RWPE1 (cell line): ENCODE data around the gene LRSAM1.

ENCODE experiments used
- CTCF ChIA-PET: fragments of 350-600 bp; sonication (Branson Sonifier 250); formaldehyde crosslinking; extraction: SDS; loops from one replicate; lab custom pipeline; 2021; lab: Yijun Ruan, JAX
- POLR2A ChIA-PET: fragments of 400-600 bp; formaldehyde crosslinking; extraction: SDS; loops from one replicate; lab custom pipeline; 2020; ENCODE audit warnings: antibody characterized with exemption; ENCODE audit not compliant: low non-redundant PET; lab: Yijun Ruan, JAX
- DNase-seq: peaks from one replicate; pipeline ENCODE4 v3.0.0; 2012; ENCODE audit warnings: low spot score
- H3K27ac ChIP-seq: fragments of 450-650 bp; 2 replicates; pipeline ENCODE4 v1.5.1; 2017
- TF ChIP-seq, protein P1 (sequence below): fragments of 450-650 bp; conservative IDR thresholded peaks from 2 replicates; pipeline ENCODE4 v1.5.1; 2017; ENCODE audit warnings: low read depth, mild to moderate bottlenecking

Gene LRSAM1

DNA sequence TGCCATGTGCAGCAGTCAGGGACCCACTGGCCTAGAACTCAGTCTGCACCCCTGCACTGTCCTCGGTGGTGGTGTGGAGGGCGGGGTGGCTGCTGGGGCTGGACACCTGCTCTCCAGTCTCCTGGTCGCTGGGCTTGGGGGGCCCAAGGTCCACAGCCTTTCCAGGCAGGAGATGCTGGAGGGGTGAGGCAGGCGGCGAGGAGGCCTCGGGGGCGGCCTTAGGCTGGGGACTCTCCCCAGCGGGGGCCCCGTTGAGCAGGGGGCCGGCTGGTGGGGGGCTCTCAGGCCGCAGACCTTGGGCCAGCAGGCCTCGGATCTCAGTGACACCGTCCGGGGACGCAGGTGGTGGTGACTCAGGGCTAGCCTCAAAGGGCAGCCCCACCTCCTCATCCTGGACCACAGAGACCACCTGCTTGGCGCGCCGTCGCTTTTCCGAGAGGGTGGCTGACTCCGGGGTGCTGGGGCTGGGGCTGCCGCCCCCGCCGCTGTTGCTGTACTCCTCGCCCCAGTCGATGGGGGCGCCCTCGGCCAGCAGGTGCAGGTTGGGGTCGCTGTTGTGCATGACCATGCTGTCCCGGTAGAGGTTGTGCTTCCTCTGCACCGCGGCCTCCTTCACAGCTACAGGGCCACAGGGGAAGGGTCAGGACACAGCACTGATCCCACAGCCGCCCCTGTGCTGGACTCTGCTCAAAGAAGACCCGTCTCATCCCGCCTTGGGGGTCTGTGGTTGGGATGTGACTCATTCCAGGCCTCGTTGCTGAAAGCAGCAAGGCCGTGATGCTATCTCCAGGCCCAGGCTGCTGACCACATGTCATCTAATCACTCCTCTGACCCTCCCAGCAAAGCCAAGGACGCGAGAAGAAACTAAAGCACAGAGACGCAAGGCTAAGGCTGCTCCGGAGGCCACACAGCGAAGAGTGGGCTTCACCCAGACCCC is 55.8 kb downstream of the LRSAM1 start:
- TF ChIP-seq, protein P1, sequence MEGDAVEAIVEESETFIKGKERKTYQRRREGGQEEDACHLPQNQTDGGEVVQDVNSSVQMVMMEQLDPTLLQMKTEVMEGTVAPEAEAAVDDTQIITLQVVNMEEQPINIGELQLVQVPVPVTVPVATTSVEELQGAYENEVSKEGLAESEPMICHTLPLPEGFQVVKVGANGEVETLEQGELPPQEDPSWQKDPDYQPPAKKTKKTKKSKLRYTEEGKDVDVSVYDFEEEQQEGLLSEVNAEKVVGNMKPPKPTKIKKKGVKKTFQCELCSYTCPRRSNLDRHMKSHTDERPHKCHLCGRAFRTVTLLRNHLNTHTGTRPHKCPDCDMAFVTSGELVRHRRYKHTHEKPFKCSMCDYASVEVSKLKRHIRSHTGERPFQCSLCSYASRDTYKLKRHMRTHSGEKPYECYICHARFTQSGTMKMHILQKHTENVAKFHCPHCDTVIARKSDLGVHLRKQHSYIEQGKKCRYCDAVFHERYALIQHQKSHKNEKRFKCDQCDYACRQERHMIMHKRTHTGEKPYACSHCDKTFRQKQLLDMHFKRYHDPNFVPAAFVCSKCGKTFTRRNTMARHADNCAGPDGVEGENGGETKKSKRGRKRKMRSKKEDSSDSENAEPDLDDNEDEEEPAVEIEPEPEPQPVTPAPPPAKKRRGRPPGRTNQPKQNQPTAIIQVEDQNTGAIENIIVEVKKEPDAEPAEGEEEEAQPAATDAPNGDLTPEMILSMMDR, result no peak
- POLR2A ChIA-PET, result no interaction called here
- CTCF ChIA-PET, result interaction anchor here (0.7 to 0.8 kb wide), 3 partner anchors 20 to 79 kb away, joined by 3 to 5 read pairs (median 3); no protein-coding TSS in a partner anchor
- peak overlapping the region; percentile 93 for H3K27ac ChIP-seq
- DNase-seq, result no peak

GRCh38 chr9:127507751-127508648 is 56.7 kb downstream of the LRSAM1 start:
- ChIA-PET POLR2A (no interaction called here), CTCF (interaction anchor here (0.5 to 0.8 kb wide), 2 partner anchors 64 to 239 kb away, joined by 3 read pairs; no protein-coding TSS in a partner anchor)
- peak overlapping the region; percentile 93 for H3K27ac ChIP-seq
- no peak for DNase-seq
- TF ChIP-seq, protein P1, result no peak

DNA sequence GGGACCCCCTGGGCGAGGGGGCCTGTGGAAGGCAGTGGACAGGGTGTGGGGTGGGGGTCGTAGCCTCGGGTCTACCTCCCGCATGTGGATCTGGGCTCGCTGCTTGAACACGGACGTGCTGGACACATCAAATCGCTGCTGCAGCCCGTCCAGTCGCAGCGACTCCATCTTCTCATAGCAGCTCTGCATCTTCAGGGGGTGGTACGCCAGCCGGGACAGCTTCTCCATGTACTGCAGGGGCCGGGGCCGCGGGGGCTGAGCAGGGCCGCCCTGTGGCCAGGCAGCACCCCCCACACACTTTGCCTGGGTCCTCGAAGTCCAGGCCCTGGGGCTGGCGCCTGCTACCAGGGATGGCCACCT is 57.6 kb downstream of the LRSAM1 start:
- peak overlapping the region; percentile 93 for H3K27ac ChIP-seq
- ChIA-PET POLR2A (interaction anchor here (0.6 kb wide), 1 partner anchor 57 kb away, joined by 4 read pairs; no protein-coding TSS in a partner anchor), CTCF (interaction anchor here (0.6 kb wide), 1 partner anchor 10 kb away, joined by 4 read pairs; no protein-coding TSS in a partner anchor)
- DNase-seq, result no peak
- TF ChIP-seq, protein P1, result no peak

DNA sequence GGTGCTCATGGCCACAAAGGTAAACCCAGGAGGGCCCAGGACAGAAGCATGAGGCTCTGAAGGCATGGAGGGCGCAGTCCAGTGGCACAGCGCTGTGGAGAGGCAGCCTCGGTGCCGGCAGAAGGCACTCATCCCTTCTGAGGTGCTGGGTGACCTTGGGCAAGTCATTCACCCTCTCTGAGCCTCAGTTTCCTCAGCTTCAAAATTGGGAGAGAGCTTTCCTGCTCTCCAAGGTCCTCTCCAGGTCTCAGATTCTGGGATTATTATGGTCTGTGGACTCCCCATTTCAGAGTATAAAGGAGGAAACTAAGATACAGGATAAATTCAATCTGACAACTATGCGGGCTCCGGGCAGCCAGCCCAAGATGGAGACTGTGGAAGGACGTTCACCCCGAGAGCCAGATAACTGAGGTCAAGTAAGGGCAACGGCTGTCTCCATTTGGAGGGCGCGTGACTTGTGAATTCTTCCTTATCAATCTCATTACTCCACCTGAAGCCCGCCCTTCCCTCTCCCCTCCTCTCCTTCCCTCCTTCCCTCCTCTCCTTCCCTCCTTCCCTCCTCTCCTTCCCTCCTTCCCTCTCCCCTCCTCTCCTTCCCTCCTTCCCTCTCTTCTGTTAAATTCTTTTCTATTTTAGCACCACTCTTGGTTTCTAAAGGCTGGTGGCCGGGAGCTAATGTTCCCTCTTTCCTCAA is 58.1 kb downstream of the LRSAM1 start:
- ChIA-PET CTCF (interaction anchor here (0.6 kb wide), 1 partner anchor 10 kb away, joined by 4 read pairs; no protein-coding TSS in a partner anchor), POLR2A (no interaction called here)
- H3K27ac ChIP-seq, result peak overlapping the region; percentile 93
- DNase-seq, result no peak
- TF ChIP-seq, protein P1, result no peak

DNA sequence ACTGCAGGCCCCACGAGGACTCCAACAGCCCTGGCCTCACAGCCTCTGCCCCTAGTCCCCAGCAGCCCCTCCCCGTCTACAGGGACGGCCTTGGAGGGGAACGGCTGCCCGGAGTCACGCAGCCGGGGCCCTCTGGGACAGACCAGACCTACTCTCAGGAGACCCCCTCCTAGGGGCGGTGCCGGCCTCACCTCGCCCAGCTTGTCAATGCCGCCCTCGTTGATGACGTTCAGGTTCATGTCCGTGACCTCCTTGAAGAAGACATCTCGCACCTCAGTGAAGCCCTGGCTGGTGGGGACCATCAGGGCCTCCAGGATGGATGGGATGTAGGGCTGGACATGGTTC is 58.6 kb downstream of the LRSAM1 start:
- ChIA-PET CTCF (no interaction called here), POLR2A (no interaction called here)
- no peak for DNase-seq
- peak overlapping the region; percentile 93 for H3K27ac ChIP-seq
- TF ChIP-seq, protein P1, result no peak
